HUES48 (cell line): ENCODE results near the gene ARPIN.
"Not testable (repeated sequence)": the region's sequence is repeated elsewhere in the genome, so short reads cannot be mapped to it uniquely, and the experiment has no call there.

ENCODE experiments used
- H3K27ac ChIP-seq: one replicate; pipeline ENCODE4 v1.7.0; 2013; ENCODE audit warnings: low read depth, low read length, inconsistent platforms
- H3K27me3 ChIP-seq: 2 replicates; pipeline ENCODE4 v1.6.1; 2013; ENCODE audit warnings: mild to moderate bottlenecking, low read length; ENCODE audit not compliant: control insufficient read depth, insufficient read depth
- H3K36me3 ChIP-seq: 2 replicates; pipeline ENCODE4 v1.6.1; 2013; ENCODE audit warnings: low read length; ENCODE audit not compliant: control insufficient read depth, insufficient read depth
- H3K4me1 ChIP-seq: 2 replicates; pipeline ENCODE4 v1.6.1; 2013; ENCODE audit warnings: mild to moderate bottlenecking, low read length; ENCODE audit not compliant: control insufficient read depth, insufficient read depth
- H3K4me3 ChIP-seq: 2 replicates; pipeline ENCODE4 v1.5.1; 2013; ENCODE audit warnings: mild to moderate bottlenecking, low read depth, low read length
- H3K9ac ChIP-seq: 2 replicates; pipeline ENCODE4 v1.6.1; 2013; ENCODE audit warnings: mild to moderate bottlenecking, low read depth, low read length, moderate library complexity
- H3K9me3 ChIP-seq: 2 replicates; pipeline ENCODE4 v1.6.1; 2013; ENCODE audit warnings: low read length; ENCODE audit not compliant: control insufficient read depth, insufficient read depth

Gene ARPIN

GRCh38 chr15:89912674-89913396 is at the start of gene ARPIN:
ARPIN (minus strand) TSS chr15:89912952; CDS start chr15:89912835, 117 bp downstream.
- H3K4me1 ChIP-seq, result peaks cover 11% of the 10 kb centered on the region
- H3K9me3 ChIP-seq, result no peaks in the 10 kb centered on the region
- peaks cover 7% of the 10 kb centered on the region; the same call in 1 of the 2 replicates for H3K27me3 ChIP-seq
- no peaks in the 10 kb centered on the region for H3K36me3 ChIP-seq
- peak within 1 kb of the TSS; percentile 53 for H3K9ac ChIP-seq
- H3K27ac ChIP-seq, result no peak within 1 kb of the TSS
- H3K4me3 ChIP-seq, result peak within 1 kb of the TSS; percentile 64

GRCh38 chr15:89958107-89958805 is 45.5 kb upstream of the ARPIN start:
- H3K27ac ChIP-seq, result no peak overlapping the region
- no peaks in the 10 kb centered on the region for H3K27me3 ChIP-seq
- H3K4me1 ChIP-seq, result no peaks in the 10 kb centered on the region
- no peaks in the 10 kb centered on the region for H3K36me3 ChIP-seq
- no peak overlapping the region for H3K9ac ChIP-seq
- H3K9me3 ChIP-seq, result no peaks in the 10 kb centered on the region
- no peak overlapping the region for H3K4me3 ChIP-seq

DNA sequence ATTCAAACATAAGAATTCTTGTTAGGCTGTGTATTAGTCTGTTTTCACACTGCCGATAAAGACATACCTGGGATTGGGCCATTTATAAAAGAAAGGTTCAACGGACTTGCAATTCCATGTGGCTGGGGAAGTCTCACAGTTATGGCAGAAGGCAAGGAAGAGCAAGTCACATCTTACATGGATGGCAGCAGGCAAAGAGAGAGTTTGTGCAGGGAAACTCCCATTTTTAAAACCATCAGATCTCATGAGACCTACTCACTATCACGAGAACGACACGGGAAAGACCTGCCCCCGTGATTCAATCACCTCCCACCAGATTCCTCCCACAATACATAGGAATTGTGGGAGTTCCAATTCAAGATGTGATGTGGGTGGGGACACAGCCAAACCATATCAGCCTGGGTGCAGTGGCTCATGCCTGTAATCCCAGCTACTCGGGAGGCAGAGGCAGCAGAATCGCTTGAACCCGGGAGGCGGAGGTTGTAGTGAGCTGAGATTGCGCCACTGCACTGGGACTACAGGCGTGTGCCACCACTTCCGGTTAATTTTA is 42.8 kb upstream of the ARPIN start:
- not testable (repeated sequence) for H3K9me3 ChIP-seq, H3K4me3 ChIP-seq, H3K9ac ChIP-seq, H3K4me1 ChIP-seq, H3K27ac ChIP-seq, H3K36me3 ChIP-seq, H3K27me3 ChIP-seq

GRCh38 chr15:89954541-89954940 is 41.8 kb upstream of the ARPIN start:
- Histone ChIP-seq H3K27ac (no peak overlapping the region), H3K4me1 (no peaks in the 10 kb centered on the region), H3K9ac (no peak overlapping the region), H3K27me3 (no peaks in the 10 kb centered on the region), H3K36me3 (no peaks in the 10 kb centered on the region), H3K4me3 (no peak overlapping the region), H3K9me3 (no peaks in the 10 kb centered on the region)

GRCh38 chr15:89948796-89949195 is 36.0 kb upstream of the ARPIN start:
- Histone ChIP-seq H3K9me3 (no peaks in the 10 kb centered on the region), H3K27ac (no peak overlapping the region), H3K4me3 (no peak overlapping the region), H3K27me3 (no peaks in the 10 kb centered on the region), H3K4me1 (no peaks in the 10 kb centered on the region), H3K36me3 (no peaks in the 10 kb centered on the region), H3K9ac (no peak overlapping the region)

DNA sequence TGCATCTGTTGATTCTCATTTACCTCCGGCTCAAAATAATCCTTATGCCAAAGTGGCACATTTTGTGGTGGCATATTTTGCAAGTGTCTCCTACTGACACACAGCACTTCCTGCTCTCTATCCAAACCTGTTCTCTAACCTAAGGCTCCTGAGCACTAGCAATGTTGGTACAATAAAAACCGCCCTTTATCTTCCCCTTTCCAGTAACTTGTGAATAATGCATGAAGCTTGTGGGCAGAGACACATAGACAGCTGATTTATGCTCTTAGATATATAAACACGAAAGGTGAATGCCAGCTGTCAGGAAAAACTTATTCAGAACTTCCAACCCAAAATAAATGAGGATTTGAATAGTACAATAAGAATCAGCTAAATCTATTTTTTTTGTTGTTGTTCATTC is 34.6 kb upstream of the ARPIN start:
- Histone ChIP-seq H3K9me3 (no peaks in the 10 kb centered on the region), H3K27ac (no peak overlapping the region), H3K27me3 (no peaks in the 10 kb centered on the region)

DNA sequence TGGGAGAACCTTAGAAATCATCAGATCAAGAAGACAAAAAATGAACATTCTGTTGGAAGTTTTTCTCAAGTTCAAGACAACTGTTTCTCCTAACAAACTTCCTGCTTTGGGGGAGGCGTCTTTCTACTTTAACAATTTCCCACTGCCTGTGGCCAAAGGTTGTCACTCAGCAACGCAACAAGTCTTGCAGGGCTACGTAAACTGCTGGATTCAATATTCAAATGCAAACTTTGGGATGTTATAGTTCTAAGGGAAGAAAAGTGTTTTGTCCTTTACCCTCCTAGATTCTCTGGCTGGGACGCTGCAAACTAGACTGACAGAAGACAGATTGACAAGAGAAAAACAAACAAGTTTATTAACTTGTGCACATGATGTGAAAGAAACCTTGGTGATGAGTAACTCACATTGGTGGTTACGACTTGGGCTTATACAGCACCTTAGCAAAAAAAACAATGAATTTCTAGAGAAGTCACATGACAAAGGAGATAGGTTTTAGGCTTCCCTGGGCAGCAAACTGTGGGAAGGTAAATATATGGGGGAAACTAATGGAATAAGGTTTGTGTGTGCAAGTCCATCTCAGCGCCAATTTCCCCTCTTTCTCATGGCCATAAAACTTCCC is 34.0 kb upstream of the ARPIN start:
- Histone ChIP-seq H3K4me3 (no peak overlapping the region), H3K36me3 (no peaks in the 10 kb centered on the region), H3K9ac (no peak overlapping the region), H3K27ac (no peak overlapping the region), H3K4me1 (no peaks in the 10 kb centered on the region), H3K9me3 (no peaks in the 10 kb centered on the region), H3K27me3 (no peaks in the 10 kb centered on the region)

More for the DNA sequence above, 34.6 kb upstream of the ARPIN start:
- Histone ChIP-seq H3K36me3 (no peaks in the 10 kb centered on the region), H3K4me1 (no peaks in the 10 kb centered on the region), H3K4me3 (no peak overlapping the region), H3K9ac (no peak overlapping the region)

DNA sequence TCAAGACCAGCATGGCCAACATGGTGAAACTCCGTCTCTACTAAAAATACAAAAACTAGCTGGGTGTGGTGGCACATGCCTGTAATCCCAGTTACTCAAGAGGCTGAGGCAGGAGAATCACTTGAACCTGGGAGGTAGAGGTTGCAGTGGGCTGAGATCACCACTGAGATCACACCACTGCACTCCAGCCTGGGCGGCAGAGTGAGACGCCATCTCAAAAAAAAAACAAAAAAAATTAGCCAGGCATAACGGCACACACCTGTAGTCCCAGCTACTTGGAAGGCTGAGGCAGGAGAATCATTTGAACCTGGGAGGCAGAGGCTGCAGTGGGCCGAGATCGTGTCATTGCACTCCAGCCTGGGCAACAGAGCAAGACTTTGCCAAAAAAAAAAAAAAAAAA is 31.0 kb upstream of the ARPIN start:
- not testable (repeated sequence) for H3K27me3 ChIP-seq, H3K9ac ChIP-seq, H3K9me3 ChIP-seq, H3K4me1 ChIP-seq, H3K4me3 ChIP-seq, H3K27ac ChIP-seq, H3K36me3 ChIP-seq

DNA sequence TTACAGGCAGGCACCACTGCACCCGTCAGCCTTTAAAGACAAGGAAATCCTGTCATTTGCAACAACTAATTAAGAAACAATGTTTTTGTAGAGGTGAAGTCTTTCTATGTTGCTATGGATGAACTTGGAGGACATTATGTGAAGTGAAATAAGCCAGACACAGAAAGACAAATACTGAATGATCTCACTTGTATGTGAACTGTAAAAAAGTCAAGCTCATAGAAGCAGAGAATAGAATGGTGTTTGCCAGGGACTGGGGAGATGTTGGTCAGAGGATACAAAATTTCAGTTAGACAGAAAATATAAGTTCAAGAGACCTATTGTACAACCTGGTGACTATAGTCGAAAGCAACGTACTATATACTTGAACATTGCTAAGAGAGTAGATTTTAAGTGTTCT is 27.2 kb upstream of the ARPIN start:
- H3K9me3 ChIP-seq, result no peaks in the 10 kb centered on the region
- no peak overlapping the region for H3K4me3 ChIP-seq
- no peak overlapping the region for H3K27ac ChIP-seq
- no peak overlapping the region for H3K9ac ChIP-seq
- no peaks in the 10 kb centered on the region for H3K36me3 ChIP-seq
- no peaks in the 10 kb centered on the region for H3K4me1 ChIP-seq
- H3K27me3 ChIP-seq, result no peaks in the 10 kb centered on the region

- not testable (repeated sequence) for H3K36me3 ChIP-seq, H3K4me1 ChIP-seq, H3K4me3 ChIP-seq, H3K9me3 ChIP-seq, H3K27ac ChIP-seq, H3K9ac ChIP-seq, H3K27me3 ChIP-seq
These were observed 26.6 kb upstream of the ARPIN start for GRCh38 chr15:89939377-89939776.
